Dermis blood vessel endothelial cell (primary cell): ENCODE data around the gene UBR3. TPM values are rescaled to one million over a fixed set of nuclear protein-coding genes. Genes with fewer than 3 reads are reported as not detected.
A peak's percentile ranks its signal among the peaks of the same experiment; 100 is the strongest.
"Not testable (repeated sequence)": the region's sequence is repeated elsewhere in the genome, so short reads cannot be mapped to it uniquely, and the experiment has no call there.

Experiments
- DNase-seq: peaks from one replicate; pipeline ENCODE4 v3.0.0; 2010
- total RNA-seq: library from RNA; depleted of rRNA; stranded (reverse); fragments of >200 nt; gene quantifications from 2 replicates; pipeline ENCODE4 v1.2.3, GENCODE V29; 2014

UBR3 gene
- total RNA-seq: 60.6 and 72.8 TPM in 2 replicates

GRCh38 chr2:169827272-169828140 lies at the start of gene UBR3:
UBR3 (plus strand) TSS chr2:169827454; CDS start chr2:169827508, 54 bp downstream.
- peak; percentile 96 for DNase-seq

- DNase-seq: no peak
These were observed 48.8 kb upstream of the UBR3 start for GRCh38 chr2:169778446-169778845.

- DNase-seq: no peak
These were observed 45.8 kb upstream of the UBR3 start for GRCh38 chr2:169781249-169782013.

- DNase-seq: no peak
These were observed 44.7 kb upstream of the UBR3 start for GRCh38 chr2:169782513-169782912.

GRCh38 chr2:169790581-169790980 lies 36.7 kb upstream of the UBR3 start:
- DNase-seq: no peak

- no peak for DNase-seq
These were observed 32.1 kb upstream of the UBR3 start for GRCh38 chr2:169795181-169795580.

GRCh38 chr2:169796441-169796840 lies 30.8 kb upstream of the UBR3 start:
- DNase-seq: no peak

GRCh38 chr2:169797601-169798000 lies 29.7 kb upstream of the UBR3 start:
- no peak for DNase-seq

GRCh38 chr2:169798397-169798717 lies 28.9 kb upstream of the UBR3 start:
- no peak for DNase-seq

GRCh38 chr2:169798718-169799592 lies 28.3 kb upstream of the UBR3 start, which contains the start of gene SSB:
SSB (plus strand) TSS chr2:169798871; CDS start chr2:169800961, 2,090 bp downstream.
- DNase-seq: peak; percentile 94

- no peak for DNase-seq
These were observed 23.8 kb upstream of the UBR3 start for GRCh38 chr2:169803480-169803879.

- no peak for DNase-seq
These were observed 20.7 kb upstream of the UBR3 start for GRCh38 chr2:169806586-169806985.

GRCh38 chr2:169808221-169808620 lies 19.0 kb upstream of the UBR3 start:
- DNase-seq: no peak

GRCh38 chr2:169815849-169816248 lies 11.4 kb upstream of the UBR3 start:
- peak; percentile 49 for DNase-seq

GRCh38 chr2:169816961-169817360 lies 10.3 kb upstream of the UBR3 start:
- DNase-seq: not testable (repeated sequence)

- DNase-seq: not testable (repeated sequence)
These were observed 9.9 kb upstream of the UBR3 start for GRCh38 chr2:169817369-169817768.

- DNase-seq: no peak
These were observed 9.0 kb upstream of the UBR3 start for GRCh38 chr2:169818241-169818640.

GRCh38 chr2:169819106-169819505 lies 8.1 kb upstream of the UBR3 start:
- peak; percentile 53 for DNase-seq

GRCh38 chr2:169820101-169820500 lies 7.2 kb upstream of the UBR3 start:
- peak; percentile 6 for DNase-seq

GRCh38 chr2:169822036-169822435 lies 5.2 kb upstream of the UBR3 start:
- DNase-seq: no peak

- DNase-seq: no peak
These were observed 4.4 kb upstream of the UBR3 start for GRCh38 chr2:169822785-169823392.

- DNase-seq: no peak
These were observed 3.3 kb upstream of the UBR3 start for GRCh38 chr2:169823996-169824372.
